ENCODE measurements around the gene HOXA9.

Gene HOXA9

GRCh38 chr7:27189997-27190748, 24.8 kb upstream of the HOXA9 start:
- TF ChIP-seq ZNF366 (tag by site-specific recombination; conservative IDR thresholded peaks at IDR 0.05) (peak; percentile 65), PATZ1 (tag by site-specific recombination; IDR thresholded peaks at IDR 0.05) (0 out of 2 replicates have a peak, but pooled peaks have one; percentile 23), IKZF3 (tag by site-specific recombination; IDR thresholded peaks at IDR 0.05) (0 out of 2 replicates have a peak, but pooled peaks have one; percentile 17), ZBTB44 (tag by site-specific recombination; IDR thresholded peaks at IDR 0.05) (no peak), PRDM1 (tag by site-specific recombination; IDR thresholded peaks at IDR 0.05) (peak; percentile 18; the same call in 1 of the 2 replicates), ZNF398 (tag by site-specific recombination; IDR thresholded peaks at IDR 0.05) (peak; percentile 71), WT1 (tag by site-specific recombination; IDR thresholded peaks at IDR 0.05) (no peak), ZBTB48 (tag by site-specific recombination; IDR thresholded peaks at IDR 0.05) (peak; percentile 73)
- Histone ChIP-seq H3K27ac (ENCODE audit: extremely low read depth, low read depth, low read length) (no peak overlapping the region; the same call in 1 of the 2 replicates), H3K36me3 (ENCODE audit: control insufficient read depth in 2 of 2, insufficient read depth in 1 of 2, low read length in 2 of 2) (peaks cover 11 to 19% of the 10 kb centered on the region in 2 experiments; a peak in 2 of 3 replicates), H3K4me3 (ENCODE audit: low read depth, low read length) (no peak overlapping the region), H3K4me1 (ENCODE audit: control insufficient read depth, insufficient read depth, low read length) (peaks cover 29% of the 10 kb centered on the region), H3K9me3 (ENCODE audit: control insufficient read depth, insufficient read depth, low read depth, low read length) (no peaks in the 10 kb centered on the region)
- ChIA-PET POLR2A (interaction anchor here (1.1 to 2.3 kb wide), 4 partner anchors 9 to 731 kb away, joined by 3 to 8 read pairs (median 6); partner anchors contain the start of gene HOXA13), CTCF (interaction anchor here (0.6 to 1.2 kb wide), 5 partner anchors 8 to 842 kb away, joined by 3 read pairs; no protein-coding TSS in a partner anchor)

- Histone ChIP-seq H3K36me3 (ENCODE audit: control insufficient read depth in 2 of 2, insufficient read depth in 1 of 2, low read length in 2 of 2) (peaks cover 7 to 19% of the 10 kb centered on the region in 2 experiments; a peak in 2 of 3 replicates), H3K4me3 (ENCODE audit: low read depth, low read length) (no peak overlapping the region), H3K27ac (ENCODE audit: extremely low read depth, low read depth, low read length) (no peak overlapping the region), H3K4me1 (ENCODE audit: control insufficient read depth, insufficient read depth, low read length) (peaks cover 23% of the 10 kb centered on the region), H3K9me3 (ENCODE audit: control insufficient read depth, insufficient read depth, low read depth, low read length) (no peaks in the 10 kb centered on the region)
- CTCF ChIA-PET, result interaction anchor here (0.6 to 1.2 kb wide), 4 partner anchors 10 to 534 kb away, joined by 3 read pairs; no protein-coding TSS in a partner anchor
- POLR2A ChIA-PET, result interaction anchor here (1.6 to 2.3 kb wide), 2 partner anchors 9 to 10 kb away, joined by 8 read pairs; partner anchors contain the start of gene HOXA13
- TF ChIP-seq FEZF1 (tag by site-specific recombination; IDR thresholded peaks at IDR 0.05) (peak; percentile 12; the same call in 1 of the 2 replicates), SCRT2 (tag by site-specific recombination; IDR thresholded peaks at IDR 0.05) (peak; percentile 45; the same call in 1 of the 2 replicates), ZNF623 (tag by site-specific recombination; IDR thresholded peaks at IDR 0.05) (no peak), ZBTB26 (tag by site-specific recombination; optimal IDR thresholded peaks at IDR 0.05) (peak; percentile 21), HIC1 (tag by site-specific recombination; IDR thresholded peaks at IDR 0.05) (peak; percentile 51; the same call in 1 of the 2 replicates), ZNF776 (tag by site-specific recombination; IDR thresholded peaks at IDR 0.05; ENCODE audit: borderline replicate concordance) (no peak), IKZF3 (tag by site-specific recombination; IDR thresholded peaks at IDR 0.05) (peak; percentile 55), ZSCAN30 (tag by site-specific recombination; IDR thresholded peaks at IDR 0.05) (0 out of 2 replicates have a peak, but pooled peaks have one; percentile 17), ZNF391 (tag by site-specific recombination; IDR thresholded peaks at IDR 0.05; ENCODE audit: borderline replicate concordance, low read depth) (no peak), ZSCAN23 (tag by site-specific recombination; IDR thresholded peaks at IDR 0.05) (no peak), ZIC2 (tag by site-specific recombination; IDR thresholded peaks at IDR 0.05) (peak; percentile 60), WT1 (tag by site-specific recombination; IDR thresholded peaks at IDR 0.05) (peak; percentile 55), EGR2 (tag by site-specific recombination; IDR thresholded peaks at IDR 0.05; ENCODE audit: low read depth) (0 out of 2 replicates have a peak, but pooled peaks have one; percentile 16), ZNF184 (tag by site-specific recombination; IDR thresholded peaks at IDR 0.05) (no peak), SP2 (tag by site-specific recombination; IDR thresholded peaks at IDR 0.05) (peak; percentile 38), ZNF423 (tag by site-specific recombination; IDR thresholded peaks at IDR 0.05) (peak; percentile 56; the same call in 1 of the 2 replicates)
These were observed 24.1 kb upstream of the HOXA9 start for GRCh38 chr7:27189295-27189996.
